ENCODE data around the gene AFAP1. TPM values are rescaled to one million over a fixed set of nuclear protein-coding genes. Genes with fewer than 3 reads are reported as not detected.

Gene AFAP1
- total RNA-seq, 1 donor from 2014 or later = 31.9 TPM

DNA sequence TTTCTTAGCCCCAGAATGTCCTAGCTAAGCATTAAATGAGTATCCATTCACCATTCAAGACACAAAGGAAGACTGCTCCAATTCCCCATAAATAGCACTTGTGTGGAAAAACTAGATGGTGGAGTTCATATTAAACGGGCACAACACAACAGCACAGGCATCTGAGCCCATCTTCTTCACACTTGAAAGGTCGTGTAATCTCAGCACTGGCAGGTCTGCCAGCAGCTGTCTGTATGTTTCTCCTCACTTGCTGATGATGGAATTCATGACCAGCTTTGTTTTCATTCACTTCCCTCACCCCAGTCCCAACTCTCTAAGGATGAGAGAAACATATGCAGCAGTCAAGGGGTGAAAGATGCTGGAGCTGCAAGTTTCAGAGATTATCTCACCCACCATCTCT lies 148.7 kb downstream of the AFAP1 start:
- Mint-ChIP-seq H3K27ac (no peak overlapping the region), H3K4me3 (ENCODE audit: low read depth) (no peak overlapping the region), H3K4me1 (ENCODE audit: low read depth) (no peaks in the 10 kb centered on the region), H3K36me3 (ENCODE audit: insufficient read depth) (peaks cover 10% of the 10 kb centered on the region), H3K9me3 (ENCODE audit: low read depth) (no peaks in the 10 kb centered on the region), H3K27me3 (no peaks in the 10 kb centered on the region)
- no peak for DNase-seq (ENCODE audit: low spot score, unreplicated experiment)
- TF ChIP-seq CTCF (IDR thresholded peaks at IDR 0.05; ENCODE audit: unreplicated experiment) = no peak

- no peaks in the 10 kb centered on the region for H3K9me3 Mint-ChIP-seq (ENCODE audit: low read depth)
- no peak for TF ChIP-seq CTCF (IDR thresholded peaks at IDR 0.05; ENCODE audit: unreplicated experiment)
- peaks cover 15% of the 10 kb centered on the region for H3K36me3 Mint-ChIP-seq (ENCODE audit: insufficient read depth)
- H3K27ac Mint-ChIP-seq = no peak overlapping the region
- no peak overlapping the region for H3K4me3 Mint-ChIP-seq (ENCODE audit: low read depth)
- H3K4me1 Mint-ChIP-seq (ENCODE audit: low read depth) = no peaks in the 10 kb centered on the region
- H3K27me3 Mint-ChIP-seq = no peaks in the 10 kb centered on the region
- DNase-seq (ENCODE audit: low spot score, unreplicated experiment) = no peak
These were observed 149.6 kb downstream of the AFAP1 start for GRCh38 chr4:7790023-7790422.

DNA sequence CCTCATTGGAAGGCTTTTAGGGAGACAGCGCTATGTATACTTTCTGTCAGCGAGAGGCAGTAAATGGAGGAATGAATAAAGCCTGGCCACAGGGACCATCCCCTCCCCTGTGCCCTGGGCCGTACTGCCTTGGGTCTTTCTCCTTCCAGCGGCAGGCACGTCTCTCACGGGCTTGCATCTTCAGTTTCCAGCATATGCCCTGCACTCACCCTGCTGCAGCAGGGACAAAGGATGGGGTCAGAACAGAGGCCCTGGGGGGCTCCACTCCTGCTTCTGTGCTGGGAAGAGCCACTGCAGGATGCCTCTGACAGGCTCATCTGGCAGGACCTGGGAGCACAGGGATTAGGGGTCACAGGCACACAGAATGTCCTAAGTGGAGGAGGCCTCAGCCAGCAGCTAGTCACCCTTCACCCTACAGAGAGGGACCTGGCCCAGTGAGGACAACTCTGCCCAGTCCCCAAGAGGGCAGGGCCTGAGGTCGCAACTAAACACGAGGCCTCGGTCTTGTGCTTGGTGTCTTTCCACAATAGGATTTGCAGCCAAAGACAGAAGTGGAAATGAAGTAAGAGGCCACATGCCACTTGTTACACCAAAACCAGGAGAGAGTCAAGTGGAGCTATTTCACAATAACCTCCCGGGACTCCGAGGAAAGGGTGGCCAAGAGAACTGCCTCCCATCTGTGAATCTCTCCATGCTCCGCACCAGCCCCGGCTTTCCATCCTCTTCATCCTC lies 150.8 kb downstream of the AFAP1 start:
- no peaks in the 10 kb centered on the region for H3K9me3 Mint-ChIP-seq (ENCODE audit: low read depth)
- TF ChIP-seq CTCF (IDR thresholded peaks at IDR 0.05; ENCODE audit: unreplicated experiment) = no peak
- H3K27ac Mint-ChIP-seq = no peak overlapping the region
- H3K27me3 Mint-ChIP-seq = no peaks in the 10 kb centered on the region
- no peaks in the 10 kb centered on the region for H3K4me1 Mint-ChIP-seq (ENCODE audit: low read depth)
- DNase-seq (ENCODE audit: low spot score, unreplicated experiment) = no peak
- no peak overlapping the region for H3K4me3 Mint-ChIP-seq (ENCODE audit: low read depth)
- H3K36me3 Mint-ChIP-seq (ENCODE audit: insufficient read depth) = peaks cover 15% of the 10 kb centered on the region

GRCh38 chr4:7788193-7788592 lies 151.5 kb downstream of the AFAP1 start:
- Mint-ChIP-seq H3K36me3 (ENCODE audit: insufficient read depth) (peaks cover 11% of the 10 kb centered on the region), H3K4me1 (ENCODE audit: low read depth) (no peaks in the 10 kb centered on the region), H3K27me3 (no peaks in the 10 kb centered on the region), H3K9me3 (ENCODE audit: low read depth) (no peaks in the 10 kb centered on the region), H3K4me3 (ENCODE audit: low read depth) (no peak overlapping the region), H3K27ac (no peak overlapping the region)
- TF ChIP-seq CTCF (IDR thresholded peaks at IDR 0.05; ENCODE audit: unreplicated experiment) = no peak
- DNase-seq (ENCODE audit: low spot score, unreplicated experiment) = no peak

DNA sequence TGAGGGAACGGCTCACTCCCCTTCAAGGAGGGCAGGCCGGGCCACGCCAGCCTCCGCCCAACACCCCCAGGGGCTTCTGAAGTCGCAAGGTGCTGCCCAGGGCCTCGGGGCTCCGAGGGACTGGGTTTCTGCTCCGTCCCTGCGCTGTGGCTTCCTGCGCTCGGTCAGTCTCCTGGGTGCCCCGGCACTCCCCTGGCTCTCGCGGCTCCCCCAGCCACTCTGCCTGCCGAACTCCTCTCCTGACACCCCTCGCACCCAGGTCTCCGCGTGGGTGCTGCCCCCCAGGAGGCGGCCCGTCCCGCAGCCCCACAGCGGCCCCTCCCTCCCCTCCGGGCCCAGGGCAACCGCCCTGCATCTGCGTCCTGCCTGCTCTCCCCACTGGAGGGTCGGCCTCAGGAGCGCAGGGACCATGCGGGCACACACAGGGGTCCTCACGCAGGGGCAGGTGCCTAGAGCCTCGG lies 151.9 kb downstream of the AFAP1 start:
- Mint-ChIP-seq H3K4me3 (ENCODE audit: low read depth) (no peak overlapping the region), H3K27me3 (no peaks in the 10 kb centered on the region), H3K27ac (no peak overlapping the region), H3K36me3 (ENCODE audit: insufficient read depth) (peaks cover 11% of the 10 kb centered on the region), H3K9me3 (ENCODE audit: low read depth) (no peaks in the 10 kb centered on the region), H3K4me1 (ENCODE audit: low read depth) (no peaks in the 10 kb centered on the region)
- TF ChIP-seq CTCF (IDR thresholded peaks at IDR 0.05; ENCODE audit: unreplicated experiment) = no peak
- no peak for DNase-seq (ENCODE audit: low spot score, unreplicated experiment)
